ENCODE results near the gene FRMD4A.
"Not testable (repeated sequence)": the region's sequence is repeated elsewhere in the genome, so short reads cannot be mapped to it uniquely, and the experiment has no call there.

FRMD4A gene

GRCh38 chr10:13865220-13865619, 465.5 kb downstream of the FRMD4A start:
- Mint-ChIP-seq H3K27me3 (peaks cover 0 to 32% of the 10 kb centered on the region in 2 donors), H3K27ac (peak overlapping the region in 1 of 2 donors; percentile 6)
- ATAC-seq (replicated peaks); H3K36me3 Mint-ChIP-seq (ENCODE audit: insufficient read depth); H3K4me1 Mint-ChIP-seq (ENCODE audit: low read depth in 2 of 2); DNase-seq; H3K4me3 Mint-ChIP-seq; H3K9me3 Mint-ChIP-seq: not testable (repeated sequence)

GRCh38 chr10:13862546-13863233, 468.0 kb downstream of the FRMD4A start:
- Mint-ChIP-seq H3K4me3 (no peak overlapping the region), H3K9me3 (no peaks in the 10 kb centered on the region), H3K27ac (peak overlapping the region in 1 of 2 donors; percentile 21), H3K36me3 (ENCODE audit: insufficient read depth) (no peaks in the 10 kb centered on the region), H3K4me1 (ENCODE audit: low read depth in 2 of 2) (no peaks in the 10 kb centered on the region), H3K27me3 (peaks cover 0 to 22% of the 10 kb centered on the region in 2 donors)
- no peak for ATAC-seq (replicated peaks)
- DNase-seq, result no peak

- no peak overlapping the region for H3K4me3 Mint-ChIP-seq
- ATAC-seq (replicated peaks), result no peak
- no peak for DNase-seq
- no peaks in the 10 kb centered on the region for H3K9me3 Mint-ChIP-seq
- H3K27ac Mint-ChIP-seq, result no peak overlapping the region
- peaks cover 7 to 31% of the 10 kb centered on the region in 2 donors for H3K27me3 Mint-ChIP-seq
- no peaks in the 10 kb centered on the region for H3K36me3 Mint-ChIP-seq (ENCODE audit: insufficient read depth)
- no peaks in the 10 kb centered on the region for H3K4me1 Mint-ChIP-seq (ENCODE audit: low read depth in 2 of 2)
Observed at GRCh38 chr10:13860886-13861285, 469.8 kb downstream of the FRMD4A start.

GRCh38 chr10:13859979-13860654, 470.6 kb downstream of the FRMD4A start:
- DNase-seq (no peak), ATAC-seq (replicated peaks) (no peak)
- Mint-ChIP-seq H3K4me3 (no peak overlapping the region), H3K9me3 (no peaks in the 10 kb centered on the region), H3K27me3 (peaks cover 7 to 34% of the 10 kb centered on the region in 2 donors), H3K36me3 (ENCODE audit: insufficient read depth) (no peaks in the 10 kb centered on the region), H3K27ac (no peak overlapping the region), H3K4me1 (ENCODE audit: low read depth in 2 of 2) (no peaks in the 10 kb centered on the region)

- H3K27me3 Mint-ChIP-seq, result peaks cover 7 to 43% of the 10 kb centered on the region in 2 donors
- H3K4me1 Mint-ChIP-seq (ENCODE audit: low read depth in 2 of 2), result no peaks in the 10 kb centered on the region
- DNase-seq (no peak), ATAC-seq (replicated peaks) (no peak)
- H3K4me3 Mint-ChIP-seq, result no peak overlapping the region
- no peak overlapping the region for H3K27ac Mint-ChIP-seq
- no peaks in the 10 kb centered on the region for H3K36me3 Mint-ChIP-seq (ENCODE audit: insufficient read depth)
- no peaks in the 10 kb centered on the region for H3K9me3 Mint-ChIP-seq
Observed at GRCh38 chr10:13858709-13859108, 472.0 kb downstream of the FRMD4A start.

- ATAC-seq (replicated peaks), result no peak
- DNase-seq, result no peak
- H3K27ac Mint-ChIP-seq, result no peak overlapping the region
- H3K9me3 Mint-ChIP-seq, result no peaks in the 10 kb centered on the region
- H3K4me3 Mint-ChIP-seq, result no peak overlapping the region
- no peaks in the 10 kb centered on the region for H3K36me3 Mint-ChIP-seq (ENCODE audit: insufficient read depth)
- peaks cover 7 to 53% of the 10 kb centered on the region in 2 donors for H3K27me3 Mint-ChIP-seq
- no peaks in the 10 kb centered on the region for H3K4me1 Mint-ChIP-seq (ENCODE audit: low read depth in 2 of 2)
Observed at GRCh38 chr10:13857451-13857850, 473.3 kb downstream of the FRMD4A start.

- Mint-ChIP-seq H3K27me3 (peaks cover 7 to 42% of the 10 kb centered on the region in 2 donors), H3K9me3 (no peaks in the 10 kb centered on the region), H3K36me3 (ENCODE audit: insufficient read depth) (no peaks in the 10 kb centered on the region), H3K4me3 (no peak overlapping the region), H3K27ac (no peak overlapping the region), H3K4me1 (ENCODE audit: low read depth in 2 of 2) (no peaks in the 10 kb centered on the region)
- DNase-seq (no peak), ATAC-seq (replicated peaks) (no peak)
Observed at GRCh38 chr10:13853854-13854253, 476.9 kb downstream of the FRMD4A start.

GRCh38 chr10:13852872-13853271, 477.9 kb downstream of the FRMD4A start:
- no peak for ATAC-seq (replicated peaks)
- Mint-ChIP-seq H3K27me3 (peaks cover 7 to 45% of the 10 kb centered on the region in 2 donors), H3K27ac (no peak overlapping the region), H3K4me3 (no peak overlapping the region), H3K36me3 (ENCODE audit: insufficient read depth) (no peaks in the 10 kb centered on the region), H3K9me3 (no peaks in the 10 kb centered on the region), H3K4me1 (ENCODE audit: low read depth in 2 of 2) (no peaks in the 10 kb centered on the region)
- no peak for DNase-seq

GRCh38 chr10:13851906-13852305, 478.8 kb downstream of the FRMD4A start:
- no peaks in the 10 kb centered on the region for H3K9me3 Mint-ChIP-seq
- no peak overlapping the region for H3K4me3 Mint-ChIP-seq
- peaks cover 8 to 55% of the 10 kb centered on the region in 2 donors for H3K27me3 Mint-ChIP-seq
- no peak for ATAC-seq (replicated peaks)
- H3K4me1 Mint-ChIP-seq (ENCODE audit: low read depth in 2 of 2), result peaks cover 0 to 7% of the 10 kb centered on the region in 2 donors
- no peaks in the 10 kb centered on the region for H3K36me3 Mint-ChIP-seq (ENCODE audit: insufficient read depth)
- DNase-seq, result no peak
- no peak overlapping the region for H3K27ac Mint-ChIP-seq

- ATAC-seq (replicated peaks) (no peak), DNase-seq (no peak)
- H3K27me3 Mint-ChIP-seq, result peaks cover 7 to 57% of the 10 kb centered on the region in 2 donors
- no peak overlapping the region for H3K4me3 Mint-ChIP-seq
- peaks cover 0 to 12% of the 10 kb centered on the region in 2 donors for H3K4me1 Mint-ChIP-seq (ENCODE audit: low read depth in 2 of 2)
- H3K36me3 Mint-ChIP-seq (ENCODE audit: insufficient read depth), result no peaks in the 10 kb centered on the region
- H3K9me3 Mint-ChIP-seq, result no peaks in the 10 kb centered on the region
- H3K27ac Mint-ChIP-seq, result no peak overlapping the region
Observed at GRCh38 chr10:13848520-13849445, 481.9 kb downstream of the FRMD4A start.

GRCh38 chr10:13847201-13847631, 483.5 kb downstream of the FRMD4A start:
- H3K27ac Mint-ChIP-seq, result no peak overlapping the region
- peaks cover 0 to 12% of the 10 kb centered on the region in 2 donors for H3K4me1 Mint-ChIP-seq (ENCODE audit: low read depth in 2 of 2)
- peaks cover 7 to 57% of the 10 kb centered on the region in 2 donors for H3K27me3 Mint-ChIP-seq
- no peak overlapping the region for H3K4me3 Mint-ChIP-seq
- H3K36me3 Mint-ChIP-seq (ENCODE audit: insufficient read depth), result no peaks in the 10 kb centered on the region
- H3K9me3 Mint-ChIP-seq, result no peaks in the 10 kb centered on the region
- DNase-seq, result no peak
- no peak for ATAC-seq (replicated peaks)

- H3K4me1 Mint-ChIP-seq (ENCODE audit: low read depth in 2 of 2), result peaks cover 0 to 12% of the 10 kb centered on the region in 2 donors
- H3K27me3 Mint-ChIP-seq, result peaks cover 7 to 57% of the 10 kb centered on the region in 2 donors
- no peaks in the 10 kb centered on the region for H3K36me3 Mint-ChIP-seq (ENCODE audit: insufficient read depth)
- H3K4me3 Mint-ChIP-seq, result no peak overlapping the region
- no peak for DNase-seq
- H3K27ac Mint-ChIP-seq, result no peak overlapping the region
- H3K9me3 Mint-ChIP-seq, result peaks cover 0 to 5% of the 10 kb centered on the region in 2 donors
- ATAC-seq (replicated peaks), result no peak
Observed at GRCh38 chr10:13845897-13846296, 484.8 kb downstream of the FRMD4A start.

GRCh38 chr10:13844651-13845050, 486.1 kb downstream of the FRMD4A start:
- no peaks in the 10 kb centered on the region for H3K36me3 Mint-ChIP-seq (ENCODE audit: insufficient read depth)
- ATAC-seq (replicated peaks), result no peak
- H3K27me3 Mint-ChIP-seq, result peaks cover 7 to 57% of the 10 kb centered on the region in 2 donors
- DNase-seq, result no peak
- peaks cover 0 to 5% of the 10 kb centered on the region in 2 donors for H3K9me3 Mint-ChIP-seq
- no peak overlapping the region for H3K4me3 Mint-ChIP-seq
- peaks cover 0 to 12% of the 10 kb centered on the region in 2 donors for H3K4me1 Mint-ChIP-seq (ENCODE audit: low read depth in 2 of 2)
- H3K27ac Mint-ChIP-seq, result no peak overlapping the region
